Panc1 (cell line): ENCODE measurements around the gene SPINK8. TPM values are rescaled to one million over a fixed set of nuclear protein-coding genes. Genes with fewer than 3 reads are reported as not detected.

Experiments used
- ATAC-seq: fragments of 200-7000 bp; cut with Tn5 transposase; 2 replicates; pipeline ENCODE4 v1.9.1; 2020; ENCODE audit warnings: mild to moderate bottlenecking, moderate library complexity
- BruUV-seq: library from RNA; stranded (reverse); fragments of 400-500 nt; replicated peaks from 2 replicates; lab custom pipeline; 2021; lab: Mats Ljungman, UMichigan
- CTCF ChIA-PET: fragments of 300-600 bp; sonication (Branson Sonifier 250); formaldehyde crosslinking; loops from one replicate; lab custom pipeline; 2022; ENCODE audit warnings: antibody characterized with exemption; lab: Charles Lee
- POLR2A ChIA-PET: fragments of 300-600 bp; sonication (Branson Sonifier 250); formaldehyde crosslinking; loops from one replicate; lab custom pipeline; 2022; ENCODE audit warnings: antibody characterized with exemption; lab: Charles Lee
- DNase-seq: peaks from one replicate; pipeline ENCODE4 v3.0.0-alpha.2; 2010; ENCODE audit warnings: low read depth, low spot score
- H3K27ac ChIP-seq: 2 replicates; pipeline ENCODE4 v1.5.1; 2011; ENCODE audit warnings: mild to moderate bottlenecking, low read length, inconsistent platforms
- H3K27me3 ChIP-seq: fragments of 200-500 bp; sonication (Bioruptor generic); 2 replicates; pipeline ENCODE4 v1.6.0; 2014; ENCODE audit warnings: low read length, inconsistent platforms; ENCODE audit not compliant: control insufficient read depth, insufficient read depth
- H3K36me3 ChIP-seq: fragments of 200-500 bp; sonication (Bioruptor generic); 2 replicates; pipeline ENCODE4 v1.5.1; 2014; ENCODE audit warnings: inconsistent platforms, mild to moderate bottlenecking, low read length, moderate library complexity; ENCODE audit not compliant: control insufficient read depth, insufficient read depth
- H3K4me1 ChIP-seq: 2 replicates; pipeline ENCODE4 v1.5.1; 2011; ENCODE audit warnings: inconsistent platforms, mild to moderate bottlenecking, low read length, moderate library complexity; ENCODE audit not compliant: control insufficient read depth, insufficient read depth
- H3K4me3 ChIP-seq, 2 experiments: 2 replicates each; pipeline ENCODE4 v1.5.1; 2011 to 2012; ENCODE audit warnings: low read depth in 2 of 2, low read length in 2 of 2, mild to moderate bottlenecking in 2 of 2, inconsistent platforms in 1 of 2, moderate library complexity in 1 of 2
- H3K9me3 ChIP-seq: fragments of 200-500 bp; sonication (Bioruptor generic); 2 replicates; pipeline ENCODE4 v1.5.1; 2014; ENCODE audit warnings: low read depth, mild to moderate bottlenecking, inconsistent platforms, low read length, moderate library complexity; ENCODE audit not compliant: control insufficient read depth, insufficient read depth
- POLR2AphosphoS5 ChIP-seq: IDR thresholded peaks from 2 replicates; pipeline ENCODE4 v1.6.1; 2012; ENCODE audit warnings: mild to moderate bottlenecking, low read depth, low read length, moderate library complexity
- SIN3A ChIP-seq: IDR thresholded peaks from 2 replicates; pipeline ENCODE4 v1.6.1; 2012; ENCODE audit warnings: low read depth, mild to moderate bottlenecking, low read length, moderate library complexity, borderline replicate concordance; ENCODE audit not compliant: insufficient read depth
- TCF7L2 ChIP-seq: IDR thresholded peaks from 2 replicates; pipeline ENCODE4 v1.6.1; 2011; ENCODE audit warnings: mild to moderate bottlenecking, low read depth, low read length, inconsistent platforms
- in situ Hi-C: cut with HindIII; loops from 2 replicates; pipeline ENCODE4 v1.10.0; 2016; ENCODE audit warnings: low sequenced_read_pairs, low pct_unique_long_range_greater_than_20kb
- intact Hi-C: fragments of 100-400 bp; cut with micrococcal nuclease; formaldehyde crosslinking; loops from one replicate; pipeline ENCODE4 v1.10.0; 2022; ENCODE audit not compliant: unreplicated experiment
- total RNA-seq: library from RNA; stranded (reverse); gene quantifications from one replicate; pipeline ENCODE4 v1.2.1, GENCODE V29; 2021; ENCODE audit not compliant: unreplicated experiment
- TF ChIP-seq, protein P1 (sequence below), 2 experiments: IDR thresholded peaks; 2 replicates each; pipeline ENCODE4 v1.6.1; 2011 to 2012; ENCODE audit warnings: low read depth in 2 of 2, control low read depth in 1 of 2, low read length in 1 of 2, mild to moderate bottlenecking in 1 of 2, moderate library complexity in 1 of 2; ENCODE audit not compliant: insufficient read depth in 1 of 2
- TF ChIP-seq, protein P2 (sequence below): fragments of 450-650 bp; IDR thresholded peaks from 2 replicates; pipeline ENCODE4 v1.5.1; 2017; ENCODE audit warnings: mild to moderate bottlenecking

The SPINK8 gene
- total RNA-seq, 1 experiment from 2014 or later: not detected

DNA sequence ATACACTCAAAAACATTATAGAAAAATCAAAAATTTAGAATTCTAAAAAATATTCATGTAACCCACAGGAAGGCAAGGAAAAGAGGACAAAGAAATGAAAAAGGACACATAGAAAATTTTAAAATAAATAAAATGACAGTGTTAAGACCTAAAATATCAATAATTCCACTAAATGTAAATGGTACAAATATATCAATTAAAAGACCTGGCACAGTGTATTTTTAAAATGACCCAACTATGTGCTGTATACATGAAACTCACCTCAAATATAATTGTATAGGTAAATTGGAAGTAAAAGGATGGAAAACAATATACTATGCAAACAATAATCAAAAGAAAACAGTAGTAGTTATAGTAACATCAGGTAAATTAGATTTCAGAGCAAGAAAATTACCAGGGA is 28.5 kb upstream of the SPINK8 start:
- POLR2A ChIA-PET: no interaction called here
- no peaks in the 10 kb centered on the region for H3K4me1 ChIP-seq
- intact Hi-C loops: no loop called here
- CTCF ChIA-PET: no interaction called here
- DNase-seq: no peak
- no peaks in the 10 kb centered on the region for H3K36me3 ChIP-seq
- no TSS peak for BruUV-seq
- peaks cover 2% of the 10 kb centered on the region; the same call in 1 of the 2 replicates for H3K27me3 ChIP-seq
- no peak for TF ChIP-seq SIN3A
- H3K4me3 ChIP-seq: no peak overlapping the region
- no peaks in the 10 kb centered on the region for H3K9me3 ChIP-seq
- in situ Hi-C loops: no loop called here
- H3K27ac ChIP-seq: no peak overlapping the region
- no peak for ATAC-seq

DNA sequence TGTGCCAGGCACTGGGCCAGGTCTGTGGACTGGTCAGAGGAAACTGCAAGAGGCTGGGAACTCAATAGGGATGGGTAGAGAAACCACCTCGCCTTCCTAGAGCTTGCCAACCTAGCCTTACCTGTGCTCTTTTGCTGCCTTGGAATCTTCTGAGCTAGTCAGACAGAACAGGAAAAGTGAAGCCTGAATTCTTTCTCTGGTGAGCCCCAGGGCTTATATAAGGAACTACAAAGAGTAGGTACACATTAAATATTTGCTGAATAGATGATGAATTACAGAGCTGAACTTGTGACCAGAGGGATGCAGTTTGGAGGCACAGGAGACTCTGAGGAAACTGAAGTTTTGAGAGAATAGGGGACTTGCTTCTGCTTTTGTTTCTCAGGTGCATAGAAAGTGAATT is 23.0 kb upstream of the SPINK8 start:
- POLR2A ChIA-PET: no interaction called here
- Histone ChIP-seq H3K4me1 (no peaks in the 10 kb centered on the region), H3K36me3 (no peaks in the 10 kb centered on the region), H3K27me3 (no peaks in the 10 kb centered on the region; the same call in 1 of the 2 replicates), H3K27ac (no peak overlapping the region), H3K4me3 (no peak overlapping the region), H3K9me3 (no peaks in the 10 kb centered on the region)
- TF ChIP-seq, protein P1, sequence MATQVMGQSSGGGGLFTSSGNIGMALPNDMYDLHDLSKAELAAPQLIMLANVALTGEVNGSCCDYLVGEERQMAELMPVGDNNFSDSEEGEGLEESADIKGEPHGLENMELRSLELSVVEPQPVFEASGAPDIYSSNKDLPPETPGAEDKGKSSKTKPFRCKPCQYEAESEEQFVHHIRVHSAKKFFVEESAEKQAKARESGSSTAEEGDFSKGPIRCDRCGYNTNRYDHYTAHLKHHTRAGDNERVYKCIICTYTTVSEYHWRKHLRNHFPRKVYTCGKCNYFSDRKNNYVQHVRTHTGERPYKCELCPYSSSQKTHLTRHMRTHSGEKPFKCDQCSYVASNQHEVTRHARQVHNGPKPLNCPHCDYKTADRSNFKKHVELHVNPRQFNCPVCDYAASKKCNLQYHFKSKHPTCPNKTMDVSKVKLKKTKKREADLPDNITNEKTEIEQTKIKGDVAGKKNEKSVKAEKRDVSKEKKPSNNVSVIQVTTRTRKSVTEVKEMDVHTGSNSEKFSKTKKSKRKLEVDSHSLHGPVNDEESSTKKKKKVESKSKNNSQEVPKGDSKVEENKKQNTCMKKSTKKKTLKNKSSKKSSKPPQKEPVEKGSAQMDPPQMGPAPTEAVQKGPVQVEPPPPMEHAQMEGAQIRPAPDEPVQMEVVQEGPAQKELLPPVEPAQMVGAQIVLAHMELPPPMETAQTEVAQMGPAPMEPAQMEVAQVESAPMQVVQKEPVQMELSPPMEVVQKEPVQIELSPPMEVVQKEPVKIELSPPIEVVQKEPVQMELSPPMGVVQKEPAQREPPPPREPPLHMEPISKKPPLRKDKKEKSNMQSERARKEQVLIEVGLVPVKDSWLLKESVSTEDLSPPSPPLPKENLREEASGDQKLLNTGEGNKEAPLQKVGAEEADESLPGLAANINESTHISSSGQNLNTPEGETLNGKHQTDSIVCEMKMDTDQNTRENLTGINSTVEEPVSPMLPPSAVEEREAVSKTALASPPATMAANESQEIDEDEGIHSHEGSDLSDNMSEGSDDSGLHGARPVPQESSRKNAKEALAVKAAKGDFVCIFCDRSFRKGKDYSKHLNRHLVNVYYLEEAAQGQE (IDR thresholded peaks at IDR 0.05; ENCODE audit: insufficient read depth in 1 of 2, low read depth in 2 of 2, low read length in 1 of 2): no peak
- no peak for TF ChIP-seq TCF7L2
- TF ChIP-seq POLR2AphosphoS5: no peak
- intact Hi-C loops: no loop called here
- CTCF ChIA-PET: no interaction called here
- DNase-seq (no peak), ATAC-seq (no peak)
- in situ Hi-C loops: no loop called here
- no TSS peak for BruUV-seq

DNA sequence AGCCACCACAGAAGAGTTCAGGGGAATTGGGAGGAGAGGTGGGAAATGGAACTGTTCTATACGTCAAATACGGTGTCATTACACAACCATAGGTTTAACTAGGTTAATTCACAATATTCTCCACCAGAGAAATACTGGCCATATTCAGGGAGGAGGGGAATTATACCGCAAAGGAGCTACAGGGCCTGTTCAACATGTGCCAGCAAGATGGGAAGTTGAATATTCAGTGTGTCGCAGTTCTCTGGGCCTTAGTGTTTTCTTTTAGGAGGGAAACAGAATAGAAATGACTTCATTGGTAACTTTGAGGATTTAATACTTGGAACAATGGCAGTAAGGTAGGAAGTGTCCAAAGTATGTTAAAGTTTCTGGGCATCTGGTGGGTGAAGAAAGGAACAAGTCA is 20.5 kb upstream of the SPINK8 start:
- POLR2A ChIA-PET: no interaction called here
- in situ Hi-C loops (no loop called here), intact Hi-C loops (no loop called here)
- no peaks in the 10 kb centered on the region for H3K9me3 ChIP-seq
- TF ChIP-seq, protein P2, sequence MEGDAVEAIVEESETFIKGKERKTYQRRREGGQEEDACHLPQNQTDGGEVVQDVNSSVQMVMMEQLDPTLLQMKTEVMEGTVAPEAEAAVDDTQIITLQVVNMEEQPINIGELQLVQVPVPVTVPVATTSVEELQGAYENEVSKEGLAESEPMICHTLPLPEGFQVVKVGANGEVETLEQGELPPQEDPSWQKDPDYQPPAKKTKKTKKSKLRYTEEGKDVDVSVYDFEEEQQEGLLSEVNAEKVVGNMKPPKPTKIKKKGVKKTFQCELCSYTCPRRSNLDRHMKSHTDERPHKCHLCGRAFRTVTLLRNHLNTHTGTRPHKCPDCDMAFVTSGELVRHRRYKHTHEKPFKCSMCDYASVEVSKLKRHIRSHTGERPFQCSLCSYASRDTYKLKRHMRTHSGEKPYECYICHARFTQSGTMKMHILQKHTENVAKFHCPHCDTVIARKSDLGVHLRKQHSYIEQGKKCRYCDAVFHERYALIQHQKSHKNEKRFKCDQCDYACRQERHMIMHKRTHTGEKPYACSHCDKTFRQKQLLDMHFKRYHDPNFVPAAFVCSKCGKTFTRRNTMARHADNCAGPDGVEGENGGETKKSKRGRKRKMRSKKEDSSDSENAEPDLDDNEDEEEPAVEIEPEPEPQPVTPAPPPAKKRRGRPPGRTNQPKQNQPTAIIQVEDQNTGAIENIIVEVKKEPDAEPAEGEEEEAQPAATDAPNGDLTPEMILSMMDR: no peak
- TF ChIP-seq SIN3A: no peak
- no peak for TF ChIP-seq TCF7L2
- TF ChIP-seq, protein P1 (IDR thresholded peaks at IDR 0.05; ENCODE audit: insufficient read depth in 1 of 2, low read depth in 2 of 2, low read length in 1 of 2): no peak
- no peak for TF ChIP-seq POLR2AphosphoS5
- BruUV-seq: no TSS peak
- H3K4me1 ChIP-seq: no peaks in the 10 kb centered on the region
- ATAC-seq (no peak), DNase-seq (no peak)
- H3K4me3 ChIP-seq: no peak overlapping the region
- CTCF ChIA-PET: no interaction called here
- H3K36me3 ChIP-seq: no peaks in the 10 kb centered on the region
- no peak overlapping the region for H3K27ac ChIP-seq
- no peaks in the 10 kb centered on the region; the same call in 1 of the 2 replicates for H3K27me3 ChIP-seq
